Peyer's patch (tissue), 4 donors: ENCODE measurements around the gene LGALSL.

Experiments used
- CTCF ChIP-seq, 6 experiments: fragments of 450-650 bp in 4 of 6; fragments of 200-600 bp in 2 of 6; sonication (generic) in 1 of 6; IDR thresholded peaks; one replicate each; pipeline ENCODE4 v1.5.1; 2017 to 2019; ENCODE audit warnings: antibody characterized with exemption in 6 of 6, mild to moderate bottlenecking in 3 of 6, moderate library complexity in 1 of 6
- POLR2A ChIP-seq, 2 donors: fragments of 450-650 bp; IDR thresholded peaks; one replicate each; pipeline ENCODE4 v1.5.1; 2017; ENCODE audit warnings: antibody characterized with exemption in 2 of 2, mild to moderate bottlenecking in 2 of 2, moderate library complexity in 2 of 2

- TF ChIP-seq POLR2A (IDR thresholded peaks at IDR 0.05) (no peak), CTCF (IDR thresholded peaks at IDR 0.05) (no peak)
These were observed 38.9 kb downstream of the LGALSL start for GRCh38 chr2:64492821-64493220.
